NCI-H2107 treated with DMSO at 0.1 percent for 48 hours (cell line): ENCODE data around the gene LIX1L.

Source experiments
- DNase-seq: peaks from one replicate; lab custom pipeline; 2025; ENCODE audit not compliant: unreplicated experiment; lab: John Stamatoyannopoulos, UW

Gene LIX1L

GRCh38 chr1:145897969-145898368 lies 59.8 kb downstream of the LIX1L start:
- no peak for DNase-seq

DNA sequence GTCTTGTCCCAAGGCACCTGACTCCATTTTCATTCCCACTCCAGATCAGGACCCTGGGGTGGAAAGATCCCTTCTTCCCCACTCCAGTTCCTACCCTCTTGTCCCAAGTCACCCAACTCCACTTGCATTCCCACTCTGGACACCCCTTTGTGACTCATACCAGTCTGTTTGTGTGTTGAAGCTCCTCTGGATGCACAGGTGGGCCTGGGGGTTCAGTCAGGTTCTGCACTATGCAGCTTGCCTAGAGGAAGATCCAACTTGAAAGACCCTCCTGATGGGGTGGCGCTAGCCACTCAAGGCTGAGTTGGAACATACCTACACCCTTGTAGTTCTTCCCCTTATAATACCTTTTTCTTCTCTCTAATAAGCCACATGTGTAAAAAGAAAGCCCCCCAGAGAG lies 62.3 kb downstream of the LIX1L start:
- DNase-seq: no peak

DNA sequence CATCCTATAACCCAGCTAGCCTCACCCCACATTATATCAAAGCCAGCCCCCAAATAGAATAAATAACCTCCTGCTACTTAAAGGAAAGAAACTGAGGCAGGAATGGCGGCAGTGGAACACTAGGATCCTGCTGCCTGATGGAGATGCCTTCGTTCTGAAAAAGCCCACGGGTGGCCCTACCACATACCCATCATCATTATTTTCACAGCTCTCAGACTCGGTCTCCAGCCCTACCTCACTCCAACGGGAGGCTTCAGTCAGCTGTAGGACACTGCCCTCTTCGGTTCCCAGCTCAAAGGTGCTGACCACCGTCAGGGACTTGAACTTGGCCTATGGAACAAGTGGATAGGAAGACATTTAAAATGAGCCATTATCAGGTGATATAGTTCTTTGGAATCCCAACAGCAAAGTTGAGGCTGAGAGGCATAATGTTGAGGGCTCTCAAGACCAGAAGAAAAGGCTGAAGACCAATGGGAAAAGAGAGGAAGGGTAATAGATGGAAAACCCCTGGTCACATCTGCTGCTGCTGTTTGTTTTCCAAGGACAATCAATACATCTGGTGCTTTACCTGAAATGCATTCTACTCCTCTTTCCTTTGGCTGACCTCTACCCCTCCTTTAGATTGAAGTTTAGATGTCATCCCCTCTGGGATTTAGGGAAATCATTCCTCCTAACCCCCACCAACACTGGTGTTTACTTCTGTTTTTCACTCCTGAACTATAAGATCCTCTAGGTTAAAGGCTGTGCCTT lies 64.3 kb downstream of the LIX1L start:
- DNase-seq: no peak

GRCh38 chr1:145892486-145893087 lies 65.2 kb downstream of the LIX1L start:
- no peak for DNase-seq

- DNase-seq: peak; percentile 99
Measured at GRCh38 chr1:145891587-145892485, 66.0 kb downstream of the LIX1L start.

GRCh38 chr1:145891143-145891542 lies 66.7 kb downstream of the LIX1L start:
- DNase-seq: no peak

DNA sequence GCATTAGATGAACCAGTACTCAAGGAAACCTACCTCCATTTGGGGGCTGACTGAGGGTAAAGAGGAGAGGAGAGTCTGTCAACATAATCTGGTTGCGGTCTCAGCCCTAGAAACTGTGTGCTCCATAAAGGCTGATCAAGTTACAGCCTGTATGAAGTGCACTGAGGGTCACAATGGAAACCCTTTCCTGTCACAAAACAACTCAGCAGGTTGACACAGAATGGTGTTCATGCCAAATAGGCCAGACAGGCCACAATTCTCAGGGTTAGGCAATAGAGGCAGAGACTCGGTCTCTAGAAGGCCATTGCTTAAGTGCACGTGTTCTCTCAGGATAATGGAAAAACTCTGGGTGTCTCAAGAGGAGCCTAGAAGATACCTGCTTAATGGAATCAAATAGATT lies 68.1 kb downstream of the LIX1L start:
- peak; percentile 98 for DNase-seq

GRCh38 chr1:145887631-145888030 lies 70.2 kb downstream of the LIX1L start:
- no peak for DNase-seq

GRCh38 chr1:145886816-145887215 lies 71.0 kb downstream of the LIX1L start:
- no peak for DNase-seq

DNA sequence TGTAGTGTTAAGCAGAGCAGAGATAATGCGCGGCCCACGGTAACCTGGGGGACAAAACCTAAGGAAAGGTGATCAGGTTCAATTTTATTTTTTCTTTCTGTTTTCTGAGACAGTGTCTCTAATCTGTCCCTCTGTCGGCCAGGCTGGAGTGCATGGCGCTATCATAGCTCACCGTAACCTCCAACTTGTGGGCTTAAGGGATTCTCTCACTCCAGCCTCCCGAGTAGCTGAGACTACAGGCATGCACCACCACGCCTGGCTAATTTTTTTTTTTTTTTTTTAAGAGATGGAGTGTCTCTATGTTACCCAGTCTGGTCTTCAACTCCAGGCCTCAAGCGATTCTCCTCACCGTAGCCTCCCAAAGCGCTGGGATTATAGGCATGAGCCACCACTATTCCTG lies 71.4 kb downstream of the LIX1L start:
- DNase-seq: no peak

- peak; percentile 73 for DNase-seq
Measured at GRCh38 chr1:145885738-145886287, 72.0 kb downstream of the LIX1L start, which contains the start of gene ANKRD35. Gene ANKRD35, minus strand, starts transcription at chr1:145885866. Its CDS starts 108 bp downstream, at chr1:145885758.

DNA sequence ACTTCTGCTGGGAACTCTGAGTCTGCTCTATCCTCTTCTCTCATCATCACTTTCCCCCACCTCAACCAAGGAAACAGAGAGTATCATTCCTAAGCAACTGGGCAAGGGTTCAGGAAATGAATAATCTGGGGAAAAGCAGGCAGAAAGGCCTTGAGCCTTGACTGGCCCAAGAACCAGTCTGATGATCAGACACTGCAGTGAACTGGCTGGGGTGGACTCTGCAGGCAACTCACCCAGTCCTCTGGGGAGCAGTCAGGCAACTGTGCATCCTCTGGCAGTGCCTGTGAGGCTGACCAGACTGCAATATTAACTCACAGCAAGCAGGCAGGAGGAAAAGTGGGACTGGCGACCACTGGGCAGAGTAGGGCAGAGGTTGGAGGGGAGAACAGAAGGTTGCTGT lies 73.1 kb downstream of the LIX1L start:
- no peak for DNase-seq
